ENCODE data around the gene DNASE1L3.

The DNASE1L3 gene

GRCh38 chr3:58241306-58242044, 30.7 kb upstream of the DNASE1L3 start:
- no peak for DNase-seq (ENCODE audit: low read depth, low spot score)
- no peak for TF ChIP-seq YY1 (IDR thresholded peaks at IDR 0.05; ENCODE audit: insufficient read depth, insufficient read length)
- TF ChIP-seq ZNF274 (IDR thresholded peaks at IDR 0.05; ENCODE audit: low read depth, low read length) = no peak
- TF ChIP-seq SUZ12 (IDR thresholded peaks at IDR 0.05; ENCODE audit: extremely low read depth, insufficient read depth, insufficient read length) = no peak

GRCh38 chr3:58238830-58239229, 28.1 kb upstream of the DNASE1L3 start:
- Histone ChIP-seq H3K4me3 (ENCODE audit: insufficient read length, low read depth) (peak overlapping the region; percentile 72), H3K9ac (ENCODE audit: insufficient read length, low read depth) (peak overlapping the region; percentile 85), H3K36me3 (ENCODE audit: insufficient read depth, insufficient read length, low read length) (no peaks in the 10 kb centered on the region), H3K9me3 (ENCODE audit: insufficient read depth, low read length) (no peaks in the 10 kb centered on the region), H3K4me1 (ENCODE audit: insufficient read depth, insufficient read length) (peaks cover 5% of the 10 kb centered on the region), H3K27me3 (ENCODE audit: insufficient read depth, insufficient read length) (peaks cover 44% of the 10 kb centered on the region)
- no peak for TF ChIP-seq ZNF274 (IDR thresholded peaks at IDR 0.05; ENCODE audit: low read depth, low read length)
- TF ChIP-seq YY1 (IDR thresholded peaks at IDR 0.05; ENCODE audit: insufficient read depth, insufficient read length) = no peak
- TF ChIP-seq SUZ12 (IDR thresholded peaks at IDR 0.05; ENCODE audit: extremely low read depth, insufficient read depth, insufficient read length) = no peak
- DNase-seq (ENCODE audit: low read depth, low spot score) = no peak

More at GRCh38 chr3:58241306-58242044, 30.7 kb upstream of the DNASE1L3 start:
- Histone ChIP-seq H3K9me3 (ENCODE audit: insufficient read depth, low read length) (no peaks in the 10 kb centered on the region), H3K4me3 (ENCODE audit: insufficient read length, low read depth) (no peak overlapping the region), H3K27me3 (ENCODE audit: insufficient read depth, insufficient read length) (peaks cover 21% of the 10 kb centered on the region), H3K36me3 (ENCODE audit: insufficient read depth, insufficient read length, low read length) (no peaks in the 10 kb centered on the region), H3K9ac (ENCODE audit: insufficient read length, low read depth) (no peak overlapping the region), H3K4me1 (ENCODE audit: insufficient read depth, insufficient read length) (peaks cover 2% of the 10 kb centered on the region)

- no peaks in the 10 kb centered on the region for H3K36me3 ChIP-seq (ENCODE audit: insufficient read depth, insufficient read length, low read length)
- no peak for DNase-seq (ENCODE audit: low read depth, low spot score)
- H3K27me3 ChIP-seq (ENCODE audit: insufficient read depth, insufficient read length) = peaks cover 51% of the 10 kb centered on the region
- H3K9ac ChIP-seq (ENCODE audit: insufficient read length, low read depth) = peak overlapping the region; percentile 85
- TF ChIP-seq SUZ12 (IDR thresholded peaks at IDR 0.05; ENCODE audit: extremely low read depth, insufficient read depth, insufficient read length) (no peak), YY1 (IDR thresholded peaks at IDR 0.05; ENCODE audit: insufficient read depth, insufficient read length) (no peak), ZNF274 (IDR thresholded peaks at IDR 0.05; ENCODE audit: low read depth, low read length) (no peak)
- H3K9me3 ChIP-seq (ENCODE audit: insufficient read depth, low read length) = no peaks in the 10 kb centered on the region
- peak overlapping the region; percentile 72 for H3K4me3 ChIP-seq (ENCODE audit: insufficient read length, low read depth)
- H3K4me1 ChIP-seq (ENCODE audit: insufficient read depth, insufficient read length) = peaks cover 5% of the 10 kb centered on the region
These were observed 27.3 kb upstream of the DNASE1L3 start for GRCh38 chr3:58237941-58238681.

- Histone ChIP-seq H3K4me3 (ENCODE audit: insufficient read length, low read depth) (peak within 1 kb of the TSS; percentile 72), H3K9ac (ENCODE audit: insufficient read length, low read depth) (peak within 1 kb of the TSS; percentile 85), H3K36me3 (ENCODE audit: insufficient read depth, insufficient read length, low read length) (no peaks in the 10 kb centered on the region), H3K9me3 (ENCODE audit: insufficient read depth, low read length) (no peaks in the 10 kb centered on the region), H3K4me1 (ENCODE audit: insufficient read depth, insufficient read length) (peaks cover 5% of the 10 kb centered on the region), H3K27me3 (ENCODE audit: insufficient read depth, insufficient read length) (peaks cover 58% of the 10 kb centered on the region)
- TF ChIP-seq YY1 (IDR thresholded peaks at IDR 0.05; ENCODE audit: insufficient read depth, insufficient read length) = no peak
- TF ChIP-seq SUZ12 (IDR thresholded peaks at IDR 0.05; ENCODE audit: extremely low read depth, insufficient read depth, insufficient read length) = no peak
- TF ChIP-seq ZNF274 (IDR thresholded peaks at IDR 0.05; ENCODE audit: low read depth, low read length) = no peak
- peak; percentile 38 for DNase-seq (ENCODE audit: low read depth, low spot score)
These were observed 26.6 kb upstream of the DNASE1L3 start, which contains the start of gene ABHD6 for GRCh38 chr3:58237238-58237940. Gene ABHD6, plus strand, starts transcription at chr3:58237792. Its CDS starts 18,795 bp downstream, at chr3:58256587.

GRCh38 chr3:58236527-58237237, 25.9 kb upstream of the DNASE1L3 start:
- Histone ChIP-seq H3K4me1 (ENCODE audit: insufficient read depth, insufficient read length) (peaks cover 5% of the 10 kb centered on the region), H3K9me3 (ENCODE audit: insufficient read depth, low read length) (no peaks in the 10 kb centered on the region)
- no peak for DNase-seq (ENCODE audit: low read depth, low spot score)

GRCh38 chr3:58235970-58236369, 25.2 kb upstream of the DNASE1L3 start:
- DNase-seq (ENCODE audit: low read depth, low spot score) = no peak
- Histone ChIP-seq H3K27me3 (ENCODE audit: insufficient read depth, insufficient read length) (peaks cover 65% of the 10 kb centered on the region), H3K4me3 (ENCODE audit: insufficient read length, low read depth) (no peak overlapping the region), H3K9ac (ENCODE audit: insufficient read length, low read depth) (no peak overlapping the region), H3K36me3 (ENCODE audit: insufficient read depth, insufficient read length, low read length) (no peaks in the 10 kb centered on the region), H3K4me1 (ENCODE audit: insufficient read depth, insufficient read length) (peaks cover 5% of the 10 kb centered on the region), H3K9me3 (ENCODE audit: insufficient read depth, low read length) (no peaks in the 10 kb centered on the region)
- TF ChIP-seq ZNF274 (IDR thresholded peaks at IDR 0.05; ENCODE audit: low read depth, low read length) (no peak), SUZ12 (IDR thresholded peaks at IDR 0.05; ENCODE audit: extremely low read depth, insufficient read depth, insufficient read length) (no peak), YY1 (IDR thresholded peaks at IDR 0.05; ENCODE audit: insufficient read depth, insufficient read length) (no peak)

More at GRCh38 chr3:58236527-58237237, 25.9 kb upstream of the DNASE1L3 start:
- peaks cover 62% of the 10 kb centered on the region for H3K27me3 ChIP-seq (ENCODE audit: insufficient read depth, insufficient read length)
- peak overlapping the region; percentile 73 for H3K9ac ChIP-seq (ENCODE audit: insufficient read length, low read depth)
- no peak for TF ChIP-seq YY1 (IDR thresholded peaks at IDR 0.05; ENCODE audit: insufficient read depth, insufficient read length)
- no peak for TF ChIP-seq ZNF274 (IDR thresholded peaks at IDR 0.05; ENCODE audit: low read depth, low read length)
- TF ChIP-seq SUZ12 (IDR thresholded peaks at IDR 0.05; ENCODE audit: extremely low read depth, insufficient read depth, insufficient read length) = no peak
- peak overlapping the region; percentile 72 for H3K4me3 ChIP-seq (ENCODE audit: insufficient read length, low read depth)
- no peaks in the 10 kb centered on the region for H3K36me3 ChIP-seq (ENCODE audit: insufficient read depth, insufficient read length, low read length)
